Coronary artery (tissue), 2 donors: ENCODE results near the gene LRRIQ1.

Experiments used
- DNase-seq: peaks from one replicate; pipeline ENCODE4 v3.0.0-alpha.2; 2017; ENCODE audit warnings: low spot score
- H3K27ac ChIP-seq, 2 donors: fragments of 200-600 bp; sonication (generic); one replicate each; pipeline ENCODE4 v1.5.1; 2016 to 2019
- H3K4me3 ChIP-seq: fragments of 200-600 bp; sonication (generic); 2 replicates; pipeline ENCODE4 v1.5.1; 2016; ENCODE audit warnings: mild to moderate bottlenecking, moderate library complexity
- CTCF ChIP-seq: fragments of 200-600 bp; sonication (generic); IDR thresholded peaks from one replicate; pipeline ENCODE4 v1.5.1; 2019; ENCODE audit warnings: antibody characterized with exemption

The LRRIQ1 gene

GRCh38 chr12:85274315-85274651, 238.1 kb downstream of the LRRIQ1 start:
- no peak overlapping the region for H3K4me3 ChIP-seq
- no peak for DNase-seq
- no peak overlapping the region for H3K27ac ChIP-seq
- no peak for TF ChIP-seq CTCF

- no peak for DNase-seq
- TF ChIP-seq CTCF, result no peak
- no peak overlapping the region for H3K4me3 ChIP-seq
Observed at GRCh38 chr12:85275374-85275773, 239.2 kb downstream of the LRRIQ1 start.

GRCh38 chr12:85277191-85277590, 241.0 kb downstream of the LRRIQ1 start:
- no peak overlapping the region for H3K27ac ChIP-seq
- DNase-seq, result no peak
- TF ChIP-seq CTCF, result no peak

More at GRCh38 chr12:85275374-85275773, 239.2 kb downstream of the LRRIQ1 start:
- no peak overlapping the region for H3K27ac ChIP-seq

GRCh38 chr12:85277900-85278597, 241.9 kb downstream of the LRRIQ1 start:
- no peak overlapping the region for H3K27ac ChIP-seq
- TF ChIP-seq CTCF, result no peak
- no peak overlapping the region for H3K4me3 ChIP-seq
- no peak for DNase-seq

More at GRCh38 chr12:85277191-85277590, 241.0 kb downstream of the LRRIQ1 start:
- H3K4me3 ChIP-seq, result no peak overlapping the region

- Histone ChIP-seq H3K27ac (no peak overlapping the region), H3K4me3 (peak overlapping the region; percentile 64)
- TF ChIP-seq CTCF, result no peak
- no peak for DNase-seq
Observed at GRCh38 chr12:85278598-85279448, 242.7 kb downstream of the LRRIQ1 start.

GRCh38 chr12:85279449-85280164, 243.5 kb downstream of the LRRIQ1 start:
- no peak for TF ChIP-seq CTCF
- no peak overlapping the region for H3K27ac ChIP-seq
- peak overlapping the region; percentile 64 for H3K4me3 ChIP-seq
- no peak for DNase-seq
